DMS 273 (cell line): ENCODE measurements around the gene CDC6.

ENCODE experiments used
- DNase-seq: peaks from one replicate; lab custom pipeline; 2025; ENCODE audit not compliant: unreplicated experiment; lab: John Stamatoyannopoulos, UW

The CDC6 gene

GRCh38 chr17:40350689-40351358, 63.1 kb downstream of the CDC6 start:
- DNase-seq: no peak

GRCh38 chr17:40351359-40352236, 63.9 kb downstream of the CDC6 start:
- no peak for DNase-seq

GRCh38 chr17:40352237-40352778, 64.6 kb downstream of the CDC6 start:
- no peak for DNase-seq

- DNase-seq: no peak
Observed at GRCh38 chr17:40352779-40353394, 65.2 kb downstream of the CDC6 start.
